K562 (cell line): ENCODE measurements around the gene CMTM1. TPM values are rescaled to one million over a fixed set of nuclear protein-coding genes. Genes with fewer than 3 reads are reported as not detected.

Source experiments
- FOXJ3 ChIP-seq: sonication (generic); formaldehyde crosslinking; IDR thresholded peaks from 2 replicates; pipeline ENCODE4 v1.4.0; 2020; ENCODE audit warnings: mild to moderate bottlenecking, missing genetic modification reagents
- GABPB2 ChIP-seq: fragments of 250-450 bp; sonication (Bioruptor Pico); conservative IDR thresholded peaks from 2 replicates; pipeline ENCODE4 v1.5.1; 2021; ENCODE audit warnings: mild to moderate bottlenecking
- NELFE ChIP-seq: IDR thresholded peaks from 2 replicates; pipeline ENCODE4 v1.6.1; 2011; ENCODE audit warnings: mild to moderate bottlenecking; ENCODE audit not compliant: insufficient read depth, insufficient read length
- NFIC ChIP-seq: fragments of 450-650 bp; IDR thresholded peaks from 2 replicates; pipeline ENCODE4 v1.6.1; 2017; ENCODE audit warnings: mild to moderate bottlenecking, inconsistent platforms
- NFIX ChIP-seq: fragments of 250-450 bp; sonication (Bioruptor Pico); IDR thresholded peaks from 2 replicates; pipeline ENCODE4 v1.4.0; 2020; ENCODE audit warnings: low read depth, mild to moderate bottlenecking, moderate library complexity
- NR2C1 ChIP-seq, 2 experiments: fragments of 450-650 bp; IDR thresholded peaks; 2 replicates each; pipeline ENCODE4 v1.6.1; 2017; ENCODE audit warnings: mild to moderate bottlenecking in 2 of 2, antibody characterized with exemption in 1 of 2, inconsistent platforms in 1 of 2, missing compliant biosample characterization in 1 of 2, missing genetic modification characterization in 1 of 2
- RBM39 ChIP-seq: fragments of 200-400 bp; formaldehyde crosslinking; optimal IDR thresholded peaks from 2 replicates; pipeline ENCODE3; 2018; ENCODE audit warnings: low read depth, low read length
- RFX7 ChIP-seq: fragments of 250-450 bp; sonication (Bioruptor Pico); IDR thresholded peaks from 2 replicates; pipeline ENCODE4 v1.5.1; 2021; ENCODE audit warnings: mild to moderate bottlenecking
- RUNX1 ChIP-seq: sonication (generic); IDR thresholded peaks from 2 replicates; pipeline ENCODE4 v1.6.1; 2016; ENCODE audit warnings: antibody characterized with exemption, low read depth
- ZNF174 ChIP-seq: fragments of 250-450 bp; sonication (Bioruptor Pico); IDR thresholded peaks from 2 replicates; pipeline ENCODE4 v1.4.0; 2020; ENCODE audit warnings: mild to moderate bottlenecking
- ZNF184 ChIP-seq: sonication (generic); formaldehyde crosslinking; IDR thresholded peaks from 2 replicates; pipeline ENCODE4 v1.5.0; 2020; ENCODE audit warnings: missing genetic modification reagents
- ZNF212 ChIP-seq: fragments of 450-650 bp; formaldehyde crosslinking; IDR thresholded peaks from 2 replicates; pipeline ENCODE4 v1.4.0; 2020; ENCODE audit warnings: mild to moderate bottlenecking
- ZNF76 ChIP-seq: fragments of 250-450 bp; sonication (Bioruptor Pico); IDR thresholded peaks from 2 replicates; pipeline ENCODE4 v1.4.0; 2020; ENCODE audit warnings: mild to moderate bottlenecking, moderate library complexity, borderline replicate concordance
- ZNF785 ChIP-seq: fragments of 250-450 bp; sonication (Bioruptor Pico); IDR thresholded peaks from 2 replicates; pipeline ENCODE4 v1.4.0; 2020; ENCODE audit warnings: mild to moderate bottlenecking
- polyA plus RNA-seq, 8 experiments: library from polyadenylated mRNA; depleted of rRNA in 4 of 8; stranded (reverse) in 5 of 8; unstranded in 3 of 8; fragments of >200 nt; fragmentation: Nextera tagmentation in 2 of 8; fragmentation: Illumina TruSeq in 1 of 8; extraction: Ambion mirVana in 2 of 8; extraction: Trizol in 1 of 8; gene quantifications; 2 replicates each; pipeline versions ENCODE4 v1.2.1 to v1.2.3, GENCODE V29; 2011 to 2014; ENCODE audit warnings: inconsistent platforms in 1 of 8, missing spikeins in 1 of 8
- total RNA-seq, 7 experiments: library from RNA; depleted of rRNA in 6 of 7; stranded (reverse); fragments of >200 nt in 6 of 7; fragmentation: Illumina TruSeq in 2 of 7; extraction: Trizol in 2 of 7; gene quantifications; 2 replicates each; pipeline versions ENCODE4 v1.2.1 to v1.2.3, GENCODE V29; 2011 to 2021; ENCODE audit warnings: low replicate concordance in 1 of 7
- TF ChIP-seq, protein P1 (sequence below): fragments of 200-800 bp; sonication (Bioruptor generic); IDR thresholded peaks from 2 replicates; pipeline ENCODE4 v1.6.1; 2016; ENCODE audit warnings: missing genetic modification characterization, missing compliant biosample characterization
- TF ChIP-seq, protein P2 (sequence below), 2 experiments: fragments of 450-650 bp; IDR thresholded peaks; 2 replicates each; pipeline ENCODE4 v1.6.1; 2016
- TF ChIP-seq, protein P3 (sequence below): fragments of 450-650 bp; IDR thresholded peaks from 2 replicates; pipeline ENCODE4 v1.7.1; 2018; ENCODE audit warnings: mild to moderate bottlenecking, low read depth; ENCODE audit not compliant: partially characterized antibody

The CMTM1 gene
- total and polyA plus RNA-seq, 9 of the 15 experiments (the other 6 are each of a cell fraction or from before 2014, with no cell fraction given): 0.25 to 2.6 (median 1.1) TPM; not detected in 2

DNA sequence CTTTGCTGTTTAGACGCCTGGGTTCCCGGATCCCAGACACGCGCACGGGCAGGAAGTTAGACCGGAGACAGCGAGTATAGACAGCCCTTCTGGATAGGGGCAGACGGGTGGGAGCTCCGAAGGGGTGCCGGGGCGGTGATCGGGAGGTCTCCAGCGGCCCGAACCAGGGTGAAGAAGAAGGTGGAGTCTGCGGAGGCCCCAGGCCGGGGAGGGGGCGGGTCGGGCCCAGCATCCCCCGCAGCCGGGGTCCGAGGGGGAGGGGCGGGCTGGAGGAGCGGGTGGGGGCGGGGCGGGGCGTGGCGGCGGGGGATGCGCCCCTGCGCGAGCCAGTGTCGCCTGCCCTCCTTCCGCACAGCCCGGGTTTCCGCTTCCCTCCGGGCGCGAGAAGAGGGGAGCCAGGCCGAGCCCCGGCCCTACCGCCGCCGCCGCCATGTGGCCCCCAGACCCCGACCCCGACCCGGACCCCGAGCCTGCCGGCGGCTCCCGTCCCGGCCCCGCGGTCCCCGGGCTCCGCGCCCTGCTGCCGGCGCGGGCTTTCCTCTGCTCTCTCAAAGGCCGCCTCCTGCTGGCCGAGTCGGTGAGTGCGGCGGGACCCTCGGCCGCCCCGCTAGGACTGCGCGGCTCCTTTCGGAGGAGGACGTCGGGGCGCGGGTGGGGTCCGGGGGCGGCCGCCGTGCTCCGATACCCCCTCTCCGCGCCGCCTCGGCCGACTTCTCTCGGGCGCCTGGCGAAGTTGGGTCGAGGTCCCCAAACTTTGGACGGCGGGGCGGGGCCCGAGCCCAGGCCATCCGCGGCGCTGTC, 38.3 kb downstream of the CMTM1 start, which contains the start of gene CMTM3 (continued):
- TF ChIP-seq, protein P1, sequence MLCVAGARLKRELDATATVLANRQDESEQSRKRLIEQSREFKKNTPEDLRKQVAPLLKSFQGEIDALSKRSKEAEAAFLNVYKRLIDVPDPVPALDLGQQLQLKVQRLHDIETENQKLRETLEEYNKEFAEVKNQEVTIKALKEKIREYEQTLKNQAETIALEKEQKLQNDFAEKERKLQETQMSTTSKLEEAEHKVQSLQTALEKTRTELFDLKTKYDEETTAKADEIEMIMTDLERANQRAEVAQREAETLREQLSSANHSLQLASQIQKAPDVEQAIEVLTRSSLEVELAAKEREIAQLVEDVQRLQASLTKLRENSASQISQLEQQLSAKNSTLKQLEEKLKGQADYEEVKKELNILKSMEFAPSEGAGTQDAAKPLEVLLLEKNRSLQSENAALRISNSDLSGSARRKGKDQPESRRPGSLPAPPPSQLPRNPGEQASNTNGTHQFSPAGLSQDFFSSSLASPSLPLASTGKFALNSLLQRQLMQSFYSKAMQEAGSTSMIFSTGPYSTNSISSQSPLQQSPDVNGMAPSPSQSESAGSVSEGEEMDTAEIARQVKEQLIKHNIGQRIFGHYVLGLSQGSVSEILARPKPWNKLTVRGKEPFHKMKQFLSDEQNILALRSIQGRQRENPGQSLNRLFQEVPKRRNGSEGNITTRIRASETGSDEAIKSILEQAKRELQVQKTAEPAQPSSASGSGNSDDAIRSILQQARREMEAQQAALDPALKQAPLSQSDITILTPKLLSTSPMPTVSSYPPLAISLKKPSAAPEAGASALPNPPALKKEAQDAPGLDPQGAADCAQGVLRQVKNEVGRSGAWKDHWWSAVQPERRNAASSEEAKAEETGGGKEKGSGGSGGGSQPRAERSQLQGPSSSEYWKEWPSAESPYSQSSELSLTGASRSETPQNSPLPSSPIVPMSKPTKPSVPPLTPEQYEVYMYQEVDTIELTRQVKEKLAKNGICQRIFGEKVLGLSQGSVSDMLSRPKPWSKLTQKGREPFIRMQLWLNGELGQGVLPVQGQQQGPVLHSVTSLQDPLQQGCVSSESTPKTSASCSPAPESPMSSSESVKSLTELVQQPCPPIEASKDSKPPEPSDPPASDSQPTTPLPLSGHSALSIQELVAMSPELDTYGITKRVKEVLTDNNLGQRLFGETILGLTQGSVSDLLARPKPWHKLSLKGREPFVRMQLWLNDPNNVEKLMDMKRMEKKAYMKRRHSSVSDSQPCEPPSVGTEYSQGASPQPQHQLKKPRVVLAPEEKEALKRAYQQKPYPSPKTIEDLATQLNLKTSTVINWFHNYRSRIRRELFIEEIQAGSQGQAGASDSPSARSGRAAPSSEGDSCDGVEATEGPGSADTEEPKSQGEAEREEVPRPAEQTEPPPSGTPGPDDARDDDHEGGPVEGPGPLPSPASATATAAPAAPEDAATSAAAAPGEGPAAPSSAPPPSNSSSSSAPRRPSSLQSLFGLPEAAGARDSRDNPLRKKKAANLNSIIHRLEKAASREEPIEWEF (CRISPR knock-in tag): no peak
- TF ChIP-seq NR2C1 (IDR thresholded peaks at IDR 0.05) (no peak), NR2C1 (tag; IDR thresholded peaks at IDR 0.05) (no peak), RFX7 (CRISPR knock-in tag) (no peak), RBM39 (no peak), ZNF184 (CRISPR knock-in tag) (no peak), GABPB2 (CRISPR knock-in tag) (no peak), ZNF174 (CRISPR knock-in tag) (no peak), RUNX1 (no peak), FOXJ3 (no peak), ZNF76 (CRISPR knock-in tag) (no peak), NFIC (peak; percentile 25; the same call in 1 of the 2 replicates), ZNF785 (CRISPR knock-in tag) (no peak), NELFE (no peak), ZNF212 (CRISPR knock-in tag) (no peak), NFIX (CRISPR knock-in tag) (no peak)
- TF ChIP-seq, protein P2, sequence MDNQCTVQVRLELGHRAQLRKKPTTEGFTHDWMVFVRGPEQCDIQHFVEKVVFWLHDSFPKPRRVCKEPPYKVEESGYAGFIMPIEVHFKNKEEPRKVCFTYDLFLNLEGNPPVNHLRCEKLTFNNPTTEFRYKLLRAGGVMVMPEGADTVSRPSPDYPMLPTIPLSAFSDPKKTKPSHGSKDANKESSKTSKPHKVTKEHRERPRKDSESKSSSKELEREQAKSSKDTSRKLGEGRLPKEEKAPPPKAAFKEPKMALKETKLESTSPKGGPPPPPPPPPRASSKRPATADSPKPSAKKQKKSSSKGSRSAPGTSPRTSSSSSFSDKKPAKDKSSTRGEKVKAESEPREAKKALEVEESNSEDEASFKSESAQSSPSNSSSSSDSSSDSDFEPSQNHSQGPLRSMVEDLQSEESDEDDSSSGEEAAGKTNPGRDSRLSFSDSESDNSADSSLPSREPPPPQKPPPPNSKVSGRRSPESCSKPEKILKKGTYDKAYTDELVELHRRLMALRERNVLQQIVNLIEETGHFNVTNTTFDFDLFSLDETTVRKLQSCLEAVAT (IDR thresholded peaks at IDR 0.05): no peak
- TF ChIP-seq, protein P3, sequence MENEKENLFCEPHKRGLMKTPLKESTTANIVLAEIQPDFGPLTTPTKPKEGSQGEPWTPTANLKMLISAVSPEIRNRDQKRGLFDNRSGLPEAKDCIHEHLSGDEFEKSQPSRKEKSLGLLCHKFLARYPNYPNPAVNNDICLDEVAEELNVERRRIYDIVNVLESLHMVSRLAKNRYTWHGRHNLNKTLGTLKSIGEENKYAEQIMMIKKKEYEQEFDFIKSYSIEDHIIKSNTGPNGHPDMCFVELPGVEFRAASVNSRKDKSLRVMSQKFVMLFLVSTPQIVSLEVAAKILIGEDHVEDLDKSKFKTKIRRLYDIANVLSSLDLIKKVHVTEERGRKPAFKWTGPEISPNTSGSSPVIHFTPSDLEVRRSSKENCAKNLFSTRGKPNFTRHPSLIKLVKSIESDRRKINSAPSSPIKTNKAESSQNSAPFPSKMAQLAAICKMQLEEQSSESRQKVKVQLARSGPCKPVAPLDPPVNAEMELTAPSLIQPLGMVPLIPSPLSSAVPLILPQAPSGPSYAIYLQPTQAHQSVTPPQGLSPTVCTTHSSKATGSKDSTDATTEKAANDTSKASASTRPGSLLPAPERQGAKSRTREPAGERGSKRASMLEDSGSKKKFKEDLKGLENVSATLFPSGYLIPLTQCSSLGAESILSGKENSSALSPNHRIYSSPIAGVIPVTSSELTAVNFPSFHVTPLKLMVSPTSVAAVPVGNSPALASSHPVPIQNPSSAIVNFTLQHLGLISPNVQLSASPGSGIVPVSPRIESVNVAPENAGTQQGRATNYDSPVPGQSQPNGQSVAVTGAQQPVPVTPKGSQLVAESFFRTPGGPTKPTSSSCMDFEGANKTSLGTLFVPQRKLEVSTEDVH: no peak
